ENCODE measurements around the gene STOM.

DNA sequence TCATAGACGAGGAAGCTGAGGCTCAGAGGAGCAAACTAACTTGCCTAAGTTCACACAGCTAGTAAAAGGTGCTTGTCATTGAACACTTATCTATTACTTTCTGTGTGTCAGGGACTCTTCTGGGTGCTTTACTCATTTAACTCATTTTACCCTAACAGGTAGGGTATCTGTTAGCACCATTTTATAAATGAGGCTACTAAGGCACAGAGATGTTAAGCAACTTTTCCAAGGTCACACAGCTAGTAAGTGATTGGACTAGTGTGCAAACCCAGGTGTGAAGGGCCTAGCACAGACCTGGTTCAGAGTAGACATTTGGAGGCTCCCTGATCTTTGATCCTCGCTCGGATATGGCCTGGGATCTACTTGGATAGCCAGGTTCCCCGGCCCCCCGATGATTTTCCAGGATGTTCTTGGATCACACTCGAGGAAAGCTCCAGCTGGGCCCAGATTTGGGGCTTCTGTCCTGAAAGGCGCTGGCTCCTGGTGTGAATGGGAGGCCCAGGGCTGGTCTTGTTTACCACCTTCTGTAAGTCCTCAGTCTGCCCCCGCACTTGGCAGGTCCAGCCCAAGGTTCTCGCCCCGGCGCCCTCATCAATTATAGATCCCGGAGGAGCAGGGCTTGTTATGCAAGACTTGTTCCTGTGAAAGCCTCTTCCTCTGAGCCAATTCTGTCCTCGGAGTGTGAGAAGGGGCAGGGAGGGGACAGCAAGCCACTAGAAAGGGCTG is 64.6 kb downstream of the STOM start:
- no peak for TF ChIP-seq EZH2 (IDR thresholded peaks at IDR 0.05; ENCODE audit: borderline replicate concordance, low read length)
- TF ChIP-seq, protein P1, sequence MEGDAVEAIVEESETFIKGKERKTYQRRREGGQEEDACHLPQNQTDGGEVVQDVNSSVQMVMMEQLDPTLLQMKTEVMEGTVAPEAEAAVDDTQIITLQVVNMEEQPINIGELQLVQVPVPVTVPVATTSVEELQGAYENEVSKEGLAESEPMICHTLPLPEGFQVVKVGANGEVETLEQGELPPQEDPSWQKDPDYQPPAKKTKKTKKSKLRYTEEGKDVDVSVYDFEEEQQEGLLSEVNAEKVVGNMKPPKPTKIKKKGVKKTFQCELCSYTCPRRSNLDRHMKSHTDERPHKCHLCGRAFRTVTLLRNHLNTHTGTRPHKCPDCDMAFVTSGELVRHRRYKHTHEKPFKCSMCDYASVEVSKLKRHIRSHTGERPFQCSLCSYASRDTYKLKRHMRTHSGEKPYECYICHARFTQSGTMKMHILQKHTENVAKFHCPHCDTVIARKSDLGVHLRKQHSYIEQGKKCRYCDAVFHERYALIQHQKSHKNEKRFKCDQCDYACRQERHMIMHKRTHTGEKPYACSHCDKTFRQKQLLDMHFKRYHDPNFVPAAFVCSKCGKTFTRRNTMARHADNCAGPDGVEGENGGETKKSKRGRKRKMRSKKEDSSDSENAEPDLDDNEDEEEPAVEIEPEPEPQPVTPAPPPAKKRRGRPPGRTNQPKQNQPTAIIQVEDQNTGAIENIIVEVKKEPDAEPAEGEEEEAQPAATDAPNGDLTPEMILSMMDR (IDR thresholded peaks at IDR 0.05; ENCODE audit: low read length), result no peak
